Cortex of kidney (tissue), 1 donor: ENCODE results near the gene USO1.
"Not testable (repeated sequence)": the region's sequence is repeated elsewhere in the genome, so short reads cannot be mapped to it uniquely, and the experiment has no call there.

Source experiments
- DNase-seq: peaks from one replicate; lab custom pipeline; 2025; lab: John Stamatoyannopoulos, UW

The USO1 gene

DNA sequence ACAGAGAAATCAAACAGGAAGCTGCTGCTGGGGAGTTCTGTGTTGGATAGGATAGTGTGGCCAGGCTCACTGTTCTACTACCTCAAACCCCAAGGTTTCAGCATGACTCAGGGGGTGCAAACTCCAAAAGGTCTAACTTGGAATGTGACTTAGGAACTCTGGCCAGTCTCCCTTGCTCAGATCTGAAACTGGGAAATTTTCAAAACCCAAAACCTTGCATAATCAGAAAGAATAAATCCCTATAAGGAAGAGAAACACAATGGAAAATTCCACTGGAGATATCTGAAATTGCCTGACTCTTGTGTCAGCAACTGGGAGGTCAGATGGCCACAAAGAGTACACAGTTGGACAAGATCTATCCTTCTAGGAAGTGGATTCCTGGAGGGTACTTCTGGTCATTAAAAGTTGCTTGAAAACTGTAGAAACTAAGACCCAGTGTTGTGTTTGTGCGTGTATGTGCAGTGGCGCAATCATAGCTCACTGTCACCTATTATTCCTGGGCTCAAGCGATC is 119.8 kb downstream of the USO1 start:
- DNase-seq = no peak

DNA sequence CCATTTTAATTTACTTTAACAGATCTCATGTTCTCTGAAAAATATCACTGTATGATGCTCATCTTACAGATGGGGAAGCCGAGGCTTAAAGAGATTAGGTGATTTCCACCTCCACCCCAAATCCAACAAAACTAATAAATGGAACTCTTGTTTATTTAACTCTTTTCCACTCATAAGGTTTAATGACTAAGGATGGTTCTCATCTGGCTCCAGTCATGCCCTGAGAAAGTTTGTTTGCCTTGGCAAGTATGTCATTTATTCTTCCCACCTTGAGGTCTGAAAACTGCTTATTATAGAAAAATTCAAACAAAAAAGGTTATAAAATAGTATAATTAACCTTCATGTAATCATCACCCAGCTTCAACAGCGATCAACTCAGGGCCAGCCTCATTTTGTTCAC is 121.6 kb downstream of the USO1 start:
- no peak for DNase-seq

DNA sequence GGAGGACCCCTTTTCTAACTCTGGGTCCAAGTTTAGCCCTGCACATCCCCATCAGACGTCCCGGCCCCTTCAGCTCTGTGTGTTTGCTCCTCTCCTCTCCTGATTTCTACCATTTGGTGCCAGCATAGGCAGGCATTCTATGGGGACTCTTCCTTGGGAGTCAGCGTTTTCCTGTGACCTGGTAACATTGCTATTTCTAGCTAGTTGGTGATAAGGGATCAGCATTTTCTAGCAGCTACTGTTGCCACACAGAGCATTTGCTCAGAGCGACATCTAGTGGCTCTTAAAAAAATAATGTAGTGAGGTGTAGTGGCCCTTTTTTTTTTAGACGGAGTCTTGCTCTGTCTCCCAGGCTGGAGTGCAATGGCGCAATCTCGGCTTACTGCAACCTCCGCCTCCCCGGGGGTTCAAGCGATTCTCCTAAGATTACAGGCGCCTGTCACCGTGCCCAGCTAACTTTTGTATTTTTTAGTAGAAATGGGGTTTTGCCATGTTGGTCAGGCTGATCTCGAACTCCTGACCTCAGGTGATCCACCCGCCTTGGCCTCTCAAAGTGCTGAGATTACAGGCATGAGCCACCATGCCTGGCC is 123.9 kb downstream of the USO1 start:
- DNase-seq = not testable (repeated sequence)

DNA sequence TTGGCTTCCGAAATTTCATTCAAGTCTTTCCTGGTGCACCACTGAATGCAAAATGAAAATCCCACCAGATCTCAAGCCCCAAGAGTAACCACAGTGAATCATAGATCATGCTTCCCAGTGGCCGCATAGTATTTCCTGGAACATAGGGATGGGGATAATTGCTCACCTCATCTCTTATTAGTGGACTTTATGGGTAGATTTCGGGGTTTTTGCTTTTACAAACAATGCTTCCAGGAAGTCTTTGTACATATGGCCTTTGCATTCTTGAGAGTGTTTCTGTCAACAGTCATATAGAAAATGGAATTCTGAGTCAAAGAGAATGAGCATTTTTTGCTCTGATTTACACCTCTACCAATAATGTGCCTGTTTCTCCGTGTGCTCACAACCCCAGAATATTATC is 124.5 kb downstream of the USO1 start:
- DNase-seq = no peak

DNA sequence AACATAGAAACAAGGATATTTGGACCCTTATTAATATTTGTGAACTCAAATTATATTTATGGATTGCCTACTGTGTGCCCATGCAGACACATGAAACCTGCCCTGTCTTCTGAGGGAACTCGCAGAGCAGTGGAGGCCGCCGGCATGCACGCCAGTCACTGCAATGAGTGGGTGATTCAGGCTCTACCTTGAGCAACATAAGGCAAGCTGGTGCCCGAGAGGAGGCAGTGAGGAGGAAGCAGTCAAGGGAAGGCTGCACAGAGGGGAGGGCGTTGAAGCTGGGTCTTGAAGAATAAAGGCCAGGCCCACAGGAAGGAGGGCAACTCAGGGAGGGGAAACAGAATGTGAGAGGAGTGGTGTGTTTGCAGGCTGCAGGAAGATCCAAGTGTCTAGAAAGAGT is 125.1 kb downstream of the USO1 start:
- no peak for DNase-seq

DNA sequence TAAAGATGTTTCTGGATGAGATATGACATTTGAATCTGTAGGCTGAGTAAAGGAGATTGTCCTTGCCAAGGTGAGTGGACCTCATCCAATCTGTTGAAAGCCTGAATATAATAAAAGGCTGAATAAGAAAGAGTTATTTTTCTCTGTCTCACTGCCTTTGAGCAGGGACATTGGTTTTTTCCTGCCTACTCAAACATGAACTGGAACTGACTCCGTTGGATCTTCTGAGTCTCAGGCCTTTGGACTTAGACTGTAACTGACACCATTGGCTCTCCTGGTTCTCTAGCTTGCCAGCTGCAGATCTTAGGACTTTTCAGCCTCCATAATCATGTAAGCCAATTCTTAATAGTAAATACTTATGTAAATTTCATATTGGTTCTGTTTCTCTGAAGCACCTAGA is 134.3 kb downstream of the USO1 start:
- no peak for DNase-seq

DNA sequence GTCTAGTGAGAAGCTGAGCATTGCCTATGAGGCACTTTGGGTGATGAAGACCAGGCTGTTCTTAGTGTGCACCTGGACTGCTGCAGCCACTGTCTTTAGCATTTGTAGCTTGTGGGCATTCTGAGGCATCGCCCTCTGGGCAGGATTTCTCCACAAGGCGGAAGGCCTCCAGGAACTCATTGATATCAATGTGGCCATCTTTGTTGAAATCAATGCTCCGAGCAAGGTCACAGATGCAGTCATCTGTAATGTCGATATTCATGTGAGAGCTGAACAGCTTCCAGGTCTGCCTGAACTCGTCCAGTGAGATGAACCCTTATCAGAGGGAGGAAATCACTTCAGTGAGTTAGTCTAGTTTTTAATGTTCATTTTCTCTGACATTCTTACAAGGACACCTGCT is 136.2 kb downstream of the USO1 start:
- no peak for DNase-seq
